ENCODE results near the gene DOCK9. TPM values are rescaled to one million over a fixed set of nuclear protein-coding genes. Genes with fewer than 3 reads are reported as not detected.

The DOCK9 gene
- total and polyA plus RNA-seq, 2 donors (not counting 1 experiment from before 2014, with no cell fraction given), result 18.5 to 28.0 TPM

DNA sequence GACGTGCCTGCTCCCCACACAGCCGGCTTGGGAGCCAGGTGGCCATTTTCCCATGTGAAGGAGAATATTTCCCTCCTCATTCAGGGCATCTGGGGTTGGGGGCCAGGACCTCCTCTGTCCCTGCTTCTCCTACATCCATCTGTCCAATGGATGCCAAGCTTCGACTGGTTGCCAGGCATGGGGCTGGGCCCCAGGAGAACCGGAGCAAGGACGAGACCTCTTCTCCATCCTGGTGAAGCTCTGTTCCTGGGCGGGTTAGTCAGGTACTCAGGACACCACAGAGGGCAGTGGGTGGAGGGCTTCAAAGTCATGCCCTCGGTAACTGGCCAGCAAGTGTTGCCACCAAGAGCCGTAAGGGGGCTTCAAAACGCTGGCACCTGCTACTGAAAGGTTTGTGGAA lies 203.1 kb downstream of the DOCK9 start:
- no peaks in the 10 kb centered on the region for H3K36me3 ChIP-seq (replicated peaks in 1 of 2; ENCODE audit: control extremely low read depth in 1 of 2, control insufficient read depth in 1 of 2, extremely low read depth in 1 of 2, insufficient read depth in 2 of 2, low read length in 1 of 2)
- intact Hi-C loops (cut with micrococcal nuclease), result no loop called here
- H3K4me3 ChIP-seq (ENCODE audit: control extremely low read depth in 1 of 5, extremely low read depth in 1 of 5, insufficient read depth in 1 of 5, low read depth in 2 of 5, low read length in 4 of 5), result no peak overlapping the region
- Mint-ChIP-seq H3K27me3 (peaks cover 10% of the 10 kb centered on the region), H3K4me3 (no peak overlapping the region), H3K4me1 (no peaks in the 10 kb centered on the region), H3K9me3 (ENCODE audit: insufficient read depth) (no peaks in the 10 kb centered on the region), H3K27ac (no peak overlapping the region)
- H3K4me1 ChIP-seq (ENCODE audit: control insufficient read depth in 2 of 2, insufficient read depth in 2 of 2, low read length in 2 of 2), result no peaks in the 10 kb centered on the region
- no peak overlapping the region for H3K27ac ChIP-seq (ENCODE audit: low read length in 2 of 2)
- no peak for ATAC-seq (ENCODE audit: low read depth)
- H3K4me2 ChIP-seq (replicated peaks; ENCODE audit: low read depth, low read length, poor library complexity, severe bottlenecking), result no peak overlapping the region
- ChIA-PET POLR2A (no interaction called here), CTCF (no interaction called here)
- 89% methylated on average over 6 of the region's 9 CpGs for WGBS (ENCODE audit: insufficient coverage)
- peaks cover 0 to 3% (median 0%) of the 10 kb centered on the region in 3 donors for H3K9me3 ChIP-seq (ENCODE audit: control extremely low read depth in 1 of 3, control insufficient read depth in 2 of 3, insufficient read depth in 1 of 3, low read length in 2 of 3)
- H3K9ac ChIP-seq (ENCODE audit: low read length), result no peak overlapping the region
- DNase-seq, result no peak
- H4K20me1 ChIP-seq (ENCODE audit: control insufficient read depth, insufficient read depth, low read length, poor library complexity, severe bottlenecking), result no peaks in the 10 kb centered on the region
- peaks cover 0 to 4% (median 0%) of the 10 kb centered on the region in 4 experiments for H3K27me3 ChIP-seq (replicated peaks in 1 of 4; ENCODE audit: control extremely low read depth in 1 of 4, control insufficient read depth in 3 of 4, insufficient read depth in 4 of 4, low read length in 3 of 4)
- no peak overlapping the region for H2AFZ ChIP-seq (ENCODE audit: insufficient read depth, low read depth, low read length, poor library complexity, severe bottlenecking)
- no peaks in the 10 kb centered on the region for H3K79me2 ChIP-seq (ENCODE audit: control insufficient read depth, insufficient read depth, low read length)
- TF ChIP-seq, protein P1, sequence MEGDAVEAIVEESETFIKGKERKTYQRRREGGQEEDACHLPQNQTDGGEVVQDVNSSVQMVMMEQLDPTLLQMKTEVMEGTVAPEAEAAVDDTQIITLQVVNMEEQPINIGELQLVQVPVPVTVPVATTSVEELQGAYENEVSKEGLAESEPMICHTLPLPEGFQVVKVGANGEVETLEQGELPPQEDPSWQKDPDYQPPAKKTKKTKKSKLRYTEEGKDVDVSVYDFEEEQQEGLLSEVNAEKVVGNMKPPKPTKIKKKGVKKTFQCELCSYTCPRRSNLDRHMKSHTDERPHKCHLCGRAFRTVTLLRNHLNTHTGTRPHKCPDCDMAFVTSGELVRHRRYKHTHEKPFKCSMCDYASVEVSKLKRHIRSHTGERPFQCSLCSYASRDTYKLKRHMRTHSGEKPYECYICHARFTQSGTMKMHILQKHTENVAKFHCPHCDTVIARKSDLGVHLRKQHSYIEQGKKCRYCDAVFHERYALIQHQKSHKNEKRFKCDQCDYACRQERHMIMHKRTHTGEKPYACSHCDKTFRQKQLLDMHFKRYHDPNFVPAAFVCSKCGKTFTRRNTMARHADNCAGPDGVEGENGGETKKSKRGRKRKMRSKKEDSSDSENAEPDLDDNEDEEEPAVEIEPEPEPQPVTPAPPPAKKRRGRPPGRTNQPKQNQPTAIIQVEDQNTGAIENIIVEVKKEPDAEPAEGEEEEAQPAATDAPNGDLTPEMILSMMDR (IDR thresholded peaks at IDR 0.05), result no peak
- TF ChIP-seq EZH2 (IDR thresholded peaks at IDR 0.05; ENCODE audit: borderline replicate concordance, insufficient read depth, low read depth, low read length, poor library complexity, severe bottlenecking), result no peak

DNA sequence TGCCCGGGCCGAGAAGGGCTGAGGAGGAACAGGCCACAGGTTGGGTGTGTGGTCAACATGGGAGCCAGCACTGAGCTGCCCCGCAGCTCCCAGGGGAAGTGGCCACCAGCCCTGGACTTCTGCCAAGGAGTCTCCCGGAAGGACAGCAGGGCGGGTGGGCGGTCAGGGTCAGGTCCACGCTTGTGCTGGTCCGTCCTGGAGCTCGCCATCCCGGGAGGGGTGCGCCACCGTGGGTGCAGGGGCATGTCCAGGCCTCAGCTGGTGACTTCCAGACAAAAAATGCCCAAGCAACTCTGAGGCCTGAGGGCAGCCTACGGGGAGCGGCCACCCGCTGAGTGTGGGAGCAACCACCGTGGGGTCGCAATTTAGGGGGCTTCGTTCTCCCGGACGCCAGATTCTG lies 203.9 kb downstream of the DOCK9 start:
- no peak overlapping the region for H3K4me3 ChIP-seq (ENCODE audit: control extremely low read depth in 1 of 5, extremely low read depth in 1 of 5, insufficient read depth in 1 of 5, low read depth in 2 of 5, low read length in 4 of 5)
- no peak for DNase-seq

More for the DNA sequence above, 203.9 kb downstream of the DOCK9 start:
- no peak for ATAC-seq (ENCODE audit: low read depth)
- Mint-ChIP-seq H3K9me3 (ENCODE audit: insufficient read depth) (no peaks in the 10 kb centered on the region), H3K4me1 (no peaks in the 10 kb centered on the region), H3K27me3 (peaks cover 10% of the 10 kb centered on the region), H3K27ac (no peak overlapping the region), H3K4me3 (no peak overlapping the region)
- H3K9me3 ChIP-seq (ENCODE audit: control extremely low read depth in 1 of 3, control insufficient read depth in 2 of 3, insufficient read depth in 1 of 3, low read length in 2 of 3), result peaks cover 0 to 5% (median 0%) of the 10 kb centered on the region in 3 donors
- intact Hi-C loops (cut with micrococcal nuclease), result no loop called here
- no peaks in the 10 kb centered on the region for H3K4me1 ChIP-seq (ENCODE audit: control insufficient read depth in 2 of 2, insufficient read depth in 2 of 2, low read length in 2 of 2)
- H3K27ac ChIP-seq (ENCODE audit: low read length in 2 of 2), result no peak overlapping the region
- H3K4me2 ChIP-seq (replicated peaks; ENCODE audit: low read depth, low read length, poor library complexity, severe bottlenecking), result no peak overlapping the region
- H3K36me3 ChIP-seq (replicated peaks in 1 of 2; ENCODE audit: control extremely low read depth in 1 of 2, control insufficient read depth in 1 of 2, extremely low read depth in 1 of 2, insufficient read depth in 2 of 2, low read length in 1 of 2), result no peaks in the 10 kb centered on the region
- H4K20me1 ChIP-seq (ENCODE audit: control insufficient read depth, insufficient read depth, low read length, poor library complexity, severe bottlenecking), result no peaks in the 10 kb centered on the region
- POLR2A ChIA-PET, result no interaction called here
- peaks cover 0 to 4% (median 0%) of the 10 kb centered on the region in 4 experiments for H3K27me3 ChIP-seq (replicated peaks in 1 of 4; ENCODE audit: control extremely low read depth in 1 of 4, control insufficient read depth in 3 of 4, insufficient read depth in 4 of 4, low read length in 3 of 4)
- CTCF ChIA-PET, result no interaction called here
- H3K79me2 ChIP-seq (ENCODE audit: control insufficient read depth, insufficient read depth, low read length), result no peaks in the 10 kb centered on the region
- WGBS (ENCODE audit: insufficient coverage), result 91% methylated on average over 20 of the region's 20 CpGs
- H3K9ac ChIP-seq (ENCODE audit: low read length), result no peak overlapping the region
- TF ChIP-seq, protein P1 (IDR thresholded peaks at IDR 0.05), result no peak
- no peak for TF ChIP-seq EZH2 (IDR thresholded peaks at IDR 0.05; ENCODE audit: borderline replicate concordance, insufficient read depth, low read depth, low read length, poor library complexity, severe bottlenecking)
- no peak overlapping the region for H2AFZ ChIP-seq (ENCODE audit: insufficient read depth, low read depth, low read length, poor library complexity, severe bottlenecking)
